Mesenchymal stem cell (in vitro differentiated cells and primary cell): ENCODE measurements around the gene GALNT16.

ENCODE experiments used
- DNase-seq: peaks from one replicate; pipeline ENCODE4 v3.0.0-alpha.2; 2013
- H2AFZ ChIP-seq: one replicate; pipeline ENCODE4 v1.6.1; 2013; ENCODE audit warnings: low read depth, mild to moderate bottlenecking, control low read depth, inconsistent platforms, low read length, moderate library complexity
- H2AK5ac ChIP-seq: 2 replicates; pipeline ENCODE4 v1.6.1; 2013; ENCODE audit warnings: low read length, moderate library complexity, mild to moderate bottlenecking, inconsistent platforms; ENCODE audit not compliant: severe bottlenecking
- H2BK120ac ChIP-seq: one replicate; pipeline ENCODE4 v1.6.1; 2013; ENCODE audit warnings: low read depth, mild to moderate bottlenecking, inconsistent platforms, low read length, moderate library complexity
- H2BK12ac ChIP-seq, 2 experiments: one replicate each; pipeline ENCODE4 v1.6.1; 2013; ENCODE audit warnings: inconsistent platforms in 2 of 2, low read length in 2 of 2, mild to moderate bottlenecking in 2 of 2, moderate library complexity in 2 of 2, control low read depth in 1 of 2
- H2BK15ac ChIP-seq: one replicate; pipeline ENCODE4 v1.6.1; 2013; ENCODE audit warnings: mild to moderate bottlenecking, low read depth, inconsistent platforms; ENCODE audit not compliant: poor library complexity, severe bottlenecking
- H2BK5ac ChIP-seq: 2 replicates; pipeline ENCODE4 v1.6.1; 2013; ENCODE audit warnings: low read depth, mild to moderate bottlenecking, low read length, control low read depth, inconsistent platforms; ENCODE audit not compliant: poor library complexity, severe bottlenecking
- H3K14ac ChIP-seq, 2 experiments: one replicate each; pipeline ENCODE4 v1.6.1; 2013; ENCODE audit warnings: inconsistent platforms in 2 of 2, low read length in 2 of 2, control low read depth in 1 of 2, mild to moderate bottlenecking in 1 of 2, moderate library complexity in 1 of 2
- H3K18ac ChIP-seq, 2 experiments: one replicate each; pipeline ENCODE4 v1.6.1; 2013; ENCODE audit warnings: inconsistent platforms in 2 of 2, low read length in 2 of 2, control low read depth in 1 of 2, low read depth in 1 of 2, mild to moderate bottlenecking in 1 of 2
- H3K23ac ChIP-seq, 2 experiments: one replicate each; pipeline ENCODE4 v1.6.1; 2013; ENCODE audit warnings: inconsistent platforms in 2 of 2, low read length in 2 of 2, mild to moderate bottlenecking in 2 of 2, moderate library complexity in 2 of 2, control low read depth in 1 of 2
- H3K27ac ChIP-seq: 2 replicates; pipeline ENCODE4 v1.5.1; 2013; ENCODE audit warnings: mild to moderate bottlenecking, moderate library complexity, low read length, control low read depth, inconsistent platforms; ENCODE audit not compliant: poor library complexity, severe bottlenecking
- H3K27me3 ChIP-seq, 2 experiments: 2 replicates each; pipeline versions ENCODE4 v1.6.1 to v1.7.0; 2013; ENCODE audit warnings: low read length in 2 of 2, mild to moderate bottlenecking in 2 of 2, moderate library complexity in 2 of 2, control low read depth in 1 of 2, inconsistent platforms in 1 of 2; ENCODE audit not compliant: control insufficient read depth in 1 of 2, insufficient read depth in 1 of 2
- H3K36me3 ChIP-seq, 2 experiments: 2 replicates each; pipeline versions ENCODE4 v1.6.1 to v1.7.0; 2013; ENCODE audit warnings: low read length in 2 of 2, control low read depth in 1 of 2, inconsistent platforms in 1 of 2, low read depth in 1 of 2, mild to moderate bottlenecking in 1 of 2; ENCODE audit not compliant: insufficient read depth in 2 of 2, control insufficient read depth in 1 of 2
- H3K4ac ChIP-seq, 2 experiments: one replicate each; pipeline ENCODE4 v1.6.1; 2013; ENCODE audit warnings: inconsistent platforms in 2 of 2, low read length in 2 of 2, mild to moderate bottlenecking in 2 of 2, moderate library complexity in 2 of 2, control low read depth in 1 of 2, low read depth in 1 of 2
- H3K4me1 ChIP-seq: 2 replicates; pipeline ENCODE4 v1.6.1; 2013; ENCODE audit warnings: low read depth, low read length, control low read depth; ENCODE audit not compliant: control insufficient read depth, insufficient read depth
- H3K4me2 ChIP-seq: 2 replicates; pipeline ENCODE4 v1.6.1; 2013; ENCODE audit warnings: low read length, mild to moderate bottlenecking, inconsistent platforms; ENCODE audit not compliant: poor library complexity, severe bottlenecking
- H3K4me3 ChIP-seq, 2 experiments: 2 replicates each; pipeline versions ENCODE4 v1.5.1 to v1.7.0; 2013; ENCODE audit warnings: low read length in 2 of 2, mild to moderate bottlenecking in 2 of 2, control low read depth in 1 of 2, low read depth in 1 of 2; ENCODE audit not compliant: insufficient read depth in 1 of 2
- H3K79me1 ChIP-seq: replicated peaks from 2 replicates; pipeline ENCODE4 v1.6.1; 2013; ENCODE audit warnings: mild to moderate bottlenecking, control low read depth, low read length, inconsistent platforms; ENCODE audit not compliant: poor library complexity, severe bottlenecking
- H3K9ac ChIP-seq: 2 replicates; pipeline ENCODE4 v1.7.0; 2013; ENCODE audit warnings: mild to moderate bottlenecking, low read length, moderate library complexity
- H3K9me3 ChIP-seq: 2 replicates; pipeline ENCODE4 v1.7.0; 2013; ENCODE audit warnings: mild to moderate bottlenecking, low read length; ENCODE audit not compliant: control insufficient read depth
- H4K8ac ChIP-seq: one replicate; pipeline ENCODE4 v1.6.1; 2013; ENCODE audit warnings: inconsistent platforms, mild to moderate bottlenecking, low read length, moderate library complexity
- H4K91ac ChIP-seq: one replicate; pipeline ENCODE4 v1.6.1; 2013; ENCODE audit warnings: mild to moderate bottlenecking, low read length, inconsistent platforms
- WGBS: methylation state at CpG from one replicate; pipeline ENCODE4 v1.1.7; 2013; ENCODE audit warnings: mixed read lengths; 5-methylcytosine and 5-hydroxymethylcytosine counted together

GALNT16 gene

GRCh38 chr14:69317102-69317755 is 57.3 kb downstream of the GALNT16 start:
- Histone ChIP-seq H3K9me3 (no peaks in the 10 kb centered on the region), H2AFZ (no peak overlapping the region), H3K27me3 (no peaks in the 10 kb centered on the region), H2BK12ac (peak overlapping the region; percentile 44 to 59), H3K4me2 (no peak overlapping the region), H3K14ac (no peak overlapping the region), H2BK15ac (no peak overlapping the region), H3K18ac (peak overlapping the region in 1 of 2 experiments; percentile 6), H3K36me3 (no peaks in the 10 kb centered on the region), H3K79me1 (no peaks in the 10 kb centered on the region), H4K8ac (peak overlapping the region; percentile 46), H2BK5ac (no peak overlapping the region), H3K4me3 (peak overlapping the region in 1 of 2 experiments; percentile 25), H3K23ac (no peak overlapping the region), H3K9ac (peak overlapping the region; percentile 69), H3K4me1 (peaks cover 3% of the 10 kb centered on the region), H3K4ac (peak overlapping the region; percentile 17 to 37), H2AK5ac (no peak overlapping the region), H2BK120ac (no peak overlapping the region), H3K27ac (no peak overlapping the region), H4K91ac (no peak overlapping the region)
- WGBS: 25% methylated on average over 6 of the region's 6 CpGs
- peak; percentile 97 for DNase-seq

- Histone ChIP-seq H2BK12ac (peak overlapping the region; percentile 33 to 44), H2BK15ac (no peak overlapping the region), H3K36me3 (no peaks in the 10 kb centered on the region), H2BK120ac (no peak overlapping the region), H3K4me3 (peak overlapping the region in 1 of 2 experiments; percentile 25), H3K79me1 (no peaks in the 10 kb centered on the region), H3K27ac (no peak overlapping the region), H2BK5ac (no peak overlapping the region), H3K4ac (peak overlapping the region; percentile 17 to 37), H3K27me3 (no peaks in the 10 kb centered on the region), H3K23ac (no peak overlapping the region), H3K9ac (peak overlapping the region; percentile 69), H4K8ac (peak overlapping the region; percentile 46), H3K4me1 (peaks cover 3% of the 10 kb centered on the region), H3K18ac (peak overlapping the region; percentile 6 to 61), H3K14ac (peak overlapping the region in 1 of 2 experiments; percentile 6), H4K91ac (peak overlapping the region; percentile 35), H2AK5ac (no peak overlapping the region), H3K9me3 (no peaks in the 10 kb centered on the region), H3K4me2 (no peak overlapping the region), H2AFZ (no peak overlapping the region)
- DNase-seq: no peak
- 84% methylated on average over 5 of the region's 5 CpGs for WGBS
Observed at GRCh38 chr14:69317780-69318179, 57.8 kb downstream of the GALNT16 start.

- no peaks in the 10 kb centered on the region for H3K27me3 ChIP-seq
- no peak overlapping the region for H3K4me2 ChIP-seq
- peaks cover 3% of the 10 kb centered on the region for H3K4me1 ChIP-seq
- no peaks in the 10 kb centered on the region for H3K36me3 ChIP-seq
- 85% methylated on average over 2 of the region's 2 CpGs for WGBS
- peak overlapping the region in 1 of 2 experiments; percentile 61 for H3K18ac ChIP-seq
- no peak overlapping the region for H2BK15ac ChIP-seq
- no peak overlapping the region for H3K4ac ChIP-seq
- H3K14ac ChIP-seq: no peak overlapping the region
- no peak overlapping the region for H3K9ac ChIP-seq
- H3K4me3 ChIP-seq: peak overlapping the region in 1 of 2 experiments; percentile 25
- no peak overlapping the region for H2BK120ac ChIP-seq
- peak; percentile 40 for DNase-seq
- H3K79me1 ChIP-seq: no peaks in the 10 kb centered on the region
- H4K91ac ChIP-seq: no peak overlapping the region
- no peak overlapping the region for H2AFZ ChIP-seq
- no peak overlapping the region for H2BK12ac ChIP-seq
- no peak overlapping the region for H4K8ac ChIP-seq
- H3K27ac ChIP-seq: no peak overlapping the region
- H2AK5ac ChIP-seq: no peak overlapping the region
- H3K9me3 ChIP-seq: no peaks in the 10 kb centered on the region
- H3K23ac ChIP-seq: no peak overlapping the region
- no peak overlapping the region for H2BK5ac ChIP-seq
Observed at GRCh38 chr14:69318241-69318640, 58.3 kb downstream of the GALNT16 start.

GRCh38 chr14:69318901-69319475 is 59.0 kb downstream of the GALNT16 start:
- H2BK12ac ChIP-seq: peak overlapping the region in 1 of 2 experiments; percentile 59
- H2BK15ac ChIP-seq: no peak overlapping the region
- 92% methylated on average over 8 of the region's 8 CpGs for WGBS
- H4K91ac ChIP-seq: no peak overlapping the region
- H3K4me2 ChIP-seq: no peak overlapping the region
- no peak overlapping the region for H3K9ac ChIP-seq
- no peak for DNase-seq
- H3K27me3 ChIP-seq: no peaks in the 10 kb centered on the region
- H3K4me1 ChIP-seq: peaks cover 3% of the 10 kb centered on the region
- H3K4me3 ChIP-seq: no peak overlapping the region
- H3K9me3 ChIP-seq: no peaks in the 10 kb centered on the region
- no peak overlapping the region for H3K27ac ChIP-seq
- no peak overlapping the region for H2BK5ac ChIP-seq
- no peak overlapping the region for H3K23ac ChIP-seq
- no peak overlapping the region for H2BK120ac ChIP-seq
- no peaks in the 10 kb centered on the region for H3K79me1 ChIP-seq
- H2AFZ ChIP-seq: no peak overlapping the region
- no peak overlapping the region for H4K8ac ChIP-seq
- H3K4ac ChIP-seq: peak overlapping the region; percentile 37 to 51
- H3K18ac ChIP-seq: peak overlapping the region in 1 of 2 experiments; percentile 46
- H3K36me3 ChIP-seq: no peaks in the 10 kb centered on the region
- no peak overlapping the region for H3K14ac ChIP-seq
- no peak overlapping the region for H2AK5ac ChIP-seq
